Measurements from ENCODE around the gene NUDT22.

The NUDT22 gene

DNA sequence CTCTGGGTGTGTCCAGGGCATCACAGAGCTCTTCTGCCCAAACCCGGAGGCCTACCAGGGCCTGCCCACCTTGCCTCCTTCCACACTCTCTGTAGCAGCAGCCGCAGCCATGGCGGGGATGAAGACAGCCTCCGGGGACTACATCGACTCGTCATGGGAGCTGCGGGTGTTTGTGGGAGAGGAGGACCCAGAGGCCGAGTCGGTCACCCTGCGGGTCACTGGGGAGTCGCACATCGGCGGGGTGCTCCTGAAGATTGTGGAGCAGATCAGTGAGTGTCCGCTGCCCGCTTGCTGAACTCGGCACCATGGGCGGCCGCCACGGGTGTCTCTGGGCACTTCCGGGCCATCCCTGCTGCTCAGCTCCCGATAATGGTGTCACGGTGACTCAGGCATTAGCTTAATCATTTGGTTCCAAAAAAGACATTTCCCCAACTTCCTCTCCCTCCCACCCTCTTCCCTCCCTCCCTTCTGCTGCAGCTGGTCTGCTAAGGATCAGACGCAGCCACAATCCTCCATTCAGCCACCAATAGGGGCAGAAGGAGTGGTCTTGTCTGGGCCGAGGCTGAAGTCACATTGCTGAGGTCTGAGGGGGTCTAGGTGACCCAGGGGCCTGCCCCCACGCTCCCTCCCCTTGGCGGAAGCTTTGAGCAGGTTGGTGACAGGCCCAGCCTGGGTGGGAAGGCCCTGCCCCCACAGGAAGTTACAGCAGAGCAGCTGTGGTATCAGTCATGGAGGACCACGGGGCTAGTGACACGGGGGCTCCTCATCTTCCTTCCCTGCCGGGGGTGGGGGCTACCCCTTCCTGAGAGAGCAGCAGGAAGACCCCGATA is 18.6 kb upstream of the NUDT22 start:
- peak; percentile 90 for DNase-seq (ENCODE audit: low spot score)

DNA sequence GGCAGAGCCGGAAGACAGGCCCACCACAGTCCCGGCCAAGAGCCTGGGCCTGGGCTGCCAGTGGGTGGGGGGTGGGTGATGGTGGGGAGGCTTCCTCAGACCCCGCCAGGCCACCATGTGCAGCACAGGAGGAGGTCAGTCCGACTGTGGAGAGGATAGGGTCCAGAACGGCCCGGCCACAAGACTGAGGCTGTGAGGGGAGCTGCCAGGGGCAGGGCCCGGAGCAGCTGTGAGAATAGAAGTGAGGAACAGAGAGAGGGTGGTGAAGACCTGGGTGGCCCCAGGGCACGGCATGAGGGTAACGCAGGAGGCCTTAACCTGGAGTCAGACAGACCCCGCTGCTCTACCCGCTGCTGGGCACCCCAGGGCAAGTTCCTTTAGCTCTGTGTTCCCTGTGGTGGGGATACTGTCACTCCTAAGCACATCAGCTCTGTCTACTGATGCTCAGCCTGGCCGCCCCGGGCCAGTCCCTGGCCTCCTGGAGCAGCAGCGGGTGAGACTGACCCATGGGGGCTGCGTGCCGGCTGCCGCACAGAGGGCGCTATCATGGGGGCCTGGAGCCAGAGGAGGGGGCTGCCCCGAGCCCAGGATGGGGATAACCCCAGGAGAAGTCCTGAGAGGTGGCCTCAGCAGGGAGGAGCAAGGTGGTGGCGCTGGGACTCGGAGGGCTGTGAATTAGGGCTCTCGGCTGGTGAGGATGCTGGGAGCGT is 17.8 kb upstream of the NUDT22 start:
- DNase-seq (ENCODE audit: low spot score) = no peak

GRCh38 chr11:64208796-64209562 is 17.1 kb upstream of the NUDT22 start:
- DNase-seq (ENCODE audit: low spot score) = no peak

- no peak for DNase-seq (ENCODE audit: low spot score)
Measured at GRCh38 chr11:64209563-64209843, 16.6 kb upstream of the NUDT22 start.

GRCh38 chr11:64210301-64211020 is 15.6 kb upstream of the NUDT22 start:
- no peak for DNase-seq (ENCODE audit: low spot score)

- no peak for DNase-seq (ENCODE audit: low spot score)
Measured at GRCh38 chr11:64211181-64211872, 14.7 kb upstream of the NUDT22 start.

DNA sequence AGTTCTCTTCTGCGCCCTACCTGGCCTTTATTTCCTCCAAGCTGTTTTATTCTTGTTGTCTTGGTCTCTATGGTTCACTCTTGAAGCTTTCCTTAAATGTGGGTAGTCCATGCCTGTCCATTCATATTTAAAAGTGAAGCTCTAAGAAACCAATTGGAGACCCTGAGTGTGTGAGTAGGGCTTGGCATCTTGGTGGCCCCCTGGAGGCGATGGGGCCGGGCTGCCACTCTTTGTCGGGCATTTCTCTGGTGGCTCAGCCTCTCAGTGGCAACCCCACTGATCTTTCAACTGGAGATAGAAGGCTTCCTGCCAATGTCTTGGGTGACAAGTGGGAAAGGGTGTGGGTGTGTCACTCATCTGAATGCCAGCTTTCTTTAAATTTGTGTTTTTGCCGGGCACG is 9.2 kb upstream of the NUDT22 start:
- DNase-seq (ENCODE audit: low spot score) = no peak

GRCh38 chr11:64218628-64219353 is 7.3 kb upstream of the NUDT22 start:
- DNase-seq (ENCODE audit: low spot score) = no peak

GRCh38 chr11:64219354-64219684 is 6.8 kb upstream of the NUDT22 start:
- no peak for DNase-seq (ENCODE audit: low spot score)

- no peak for DNase-seq (ENCODE audit: low spot score)
Measured at GRCh38 chr11:64219755-64220154, 6.3 kb upstream of the NUDT22 start.

DNA sequence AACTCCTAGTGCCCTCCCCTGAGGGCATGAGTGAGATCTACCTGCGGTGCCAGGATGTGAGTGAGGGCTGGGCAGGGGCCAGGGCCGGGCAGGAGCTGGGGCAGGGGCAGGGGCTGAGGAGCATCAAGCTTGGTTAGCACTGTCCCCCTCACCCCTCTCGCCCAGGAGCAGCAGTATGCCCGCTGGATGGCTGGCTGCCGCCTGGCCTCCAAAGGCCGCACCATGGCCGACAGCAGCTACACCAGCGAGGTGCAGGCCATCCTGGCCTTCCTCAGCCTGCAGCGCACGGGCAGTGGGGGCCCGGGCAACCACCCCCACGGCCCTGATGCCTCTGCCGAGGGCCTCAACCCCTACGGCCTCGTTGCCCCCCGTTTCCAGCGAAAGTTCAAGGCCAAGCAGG is 5.8 kb upstream of the NUDT22 start:
- no peak for DNase-seq (ENCODE audit: low spot score)

- DNase-seq (ENCODE audit: low spot score) = no peak
Measured at GRCh38 chr11:64220798-64221197, 5.3 kb upstream of the NUDT22 start.

- no peak for DNase-seq (ENCODE audit: low spot score)
Measured at GRCh38 chr11:64222651-64223000, 3.4 kb upstream of the NUDT22 start.

DNA sequence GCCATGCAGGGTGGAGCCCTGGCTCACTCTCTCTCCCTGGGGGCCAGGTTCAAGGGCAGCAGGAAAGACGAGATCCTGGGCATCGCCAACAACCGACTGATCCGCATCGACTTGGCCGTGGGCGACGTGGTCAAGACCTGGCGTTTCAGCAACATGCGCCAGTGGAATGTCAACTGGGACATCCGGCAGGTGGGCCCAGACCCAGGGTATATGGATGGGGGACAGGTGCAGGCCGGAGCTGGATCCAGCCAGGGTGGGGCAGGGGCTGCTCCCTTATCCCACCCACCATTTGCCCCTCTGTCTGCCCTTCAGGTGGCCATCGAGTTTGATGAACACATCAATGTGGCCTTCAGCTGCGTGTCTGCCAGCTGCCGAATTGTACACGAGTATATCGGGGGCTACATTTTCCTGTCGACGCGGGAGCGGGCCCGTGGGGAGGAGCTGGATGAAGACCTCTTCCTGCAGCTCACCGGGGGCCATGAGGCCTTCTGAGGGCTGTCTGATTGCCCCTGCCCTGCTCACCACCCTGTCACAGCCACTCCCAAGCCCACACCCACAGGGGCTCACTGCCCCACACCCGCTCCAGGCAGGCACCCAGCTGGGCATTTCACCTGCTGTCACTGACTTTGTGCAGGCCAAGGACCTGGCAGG is 2.9 kb upstream of the NUDT22 start:
- DNase-seq (ENCODE audit: low spot score) = no peak

DNA sequence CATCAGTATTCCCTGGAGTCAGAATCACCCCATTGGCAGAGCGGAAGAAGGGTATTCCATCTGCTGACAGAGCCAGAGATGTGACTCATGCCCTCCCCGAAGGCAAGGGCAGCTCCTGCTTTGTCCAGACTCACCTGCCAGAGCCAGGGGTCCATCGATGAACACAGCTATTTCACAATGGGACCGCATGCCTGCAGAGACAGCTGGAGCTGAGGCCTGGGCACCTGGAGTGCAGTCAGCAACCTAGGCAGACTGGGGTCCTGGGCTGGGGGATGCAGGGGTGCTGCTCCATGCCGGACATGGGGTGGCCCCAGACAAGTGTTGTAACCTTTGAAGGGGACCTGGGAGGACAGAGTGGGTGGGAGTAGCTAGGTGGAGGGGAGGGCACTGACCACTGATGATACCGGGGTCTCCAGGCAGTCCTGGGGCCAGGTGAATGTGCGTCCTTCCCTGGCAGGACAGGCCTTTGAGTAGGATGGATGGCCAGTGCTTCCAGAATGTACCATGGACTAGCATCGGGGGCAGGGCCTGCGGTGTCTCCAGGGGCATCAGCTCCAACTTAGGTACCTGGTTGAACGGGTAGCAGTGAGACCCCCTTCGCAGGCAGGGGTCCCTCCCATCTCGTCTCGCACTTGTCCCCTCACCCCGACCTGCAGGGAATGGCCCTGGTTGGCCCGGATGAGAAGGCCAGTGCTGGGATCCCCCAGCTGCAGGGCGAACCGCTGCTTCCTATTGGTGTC is 1.8 kb upstream of the NUDT22 start:
- DNase-seq (ENCODE audit: low spot score) = no peak

DNA sequence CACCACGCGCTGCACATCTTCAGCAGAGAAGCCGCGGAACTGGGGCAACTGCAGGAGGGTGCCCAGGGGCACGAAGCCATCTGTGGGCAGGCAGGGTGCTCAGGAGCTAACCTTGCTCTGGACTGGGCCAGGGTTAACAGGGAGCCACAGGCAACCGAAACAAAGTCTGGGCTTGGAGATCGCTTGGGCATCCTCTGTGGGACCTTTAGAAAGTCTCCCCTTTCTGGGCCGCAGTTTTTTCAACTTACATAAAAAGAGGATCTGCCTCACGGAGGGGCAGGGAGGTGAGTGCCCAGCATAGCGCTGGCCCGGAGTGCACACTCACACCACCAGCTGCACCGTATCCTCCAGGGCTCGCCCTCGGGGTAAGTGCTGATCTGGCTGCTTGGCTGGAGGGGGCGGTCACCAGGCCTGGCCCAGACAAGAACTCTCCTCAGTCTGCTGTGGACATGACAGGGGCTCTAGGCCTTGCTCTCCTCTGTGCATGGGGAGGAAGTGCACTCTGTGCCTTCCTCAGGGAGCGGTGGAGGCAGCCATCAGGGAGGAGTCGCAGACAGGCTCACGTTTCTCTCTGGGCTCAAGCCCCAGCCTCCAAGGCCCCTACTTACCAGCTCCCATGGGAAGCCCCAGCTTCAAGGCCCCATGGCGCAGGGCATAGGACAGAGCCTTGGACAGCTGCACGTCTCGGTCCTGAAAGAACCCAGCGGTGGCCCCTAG is 1.0 kb upstream of the NUDT22 start:
- DNase-seq (ENCODE audit: low spot score) = no peak

- peak; percentile 58 for DNase-seq (ENCODE audit: low spot score)
Measured at GRCh38 chr11:64226507-64227051, 505 bp downstream of the NUDT22 start.

DNA sequence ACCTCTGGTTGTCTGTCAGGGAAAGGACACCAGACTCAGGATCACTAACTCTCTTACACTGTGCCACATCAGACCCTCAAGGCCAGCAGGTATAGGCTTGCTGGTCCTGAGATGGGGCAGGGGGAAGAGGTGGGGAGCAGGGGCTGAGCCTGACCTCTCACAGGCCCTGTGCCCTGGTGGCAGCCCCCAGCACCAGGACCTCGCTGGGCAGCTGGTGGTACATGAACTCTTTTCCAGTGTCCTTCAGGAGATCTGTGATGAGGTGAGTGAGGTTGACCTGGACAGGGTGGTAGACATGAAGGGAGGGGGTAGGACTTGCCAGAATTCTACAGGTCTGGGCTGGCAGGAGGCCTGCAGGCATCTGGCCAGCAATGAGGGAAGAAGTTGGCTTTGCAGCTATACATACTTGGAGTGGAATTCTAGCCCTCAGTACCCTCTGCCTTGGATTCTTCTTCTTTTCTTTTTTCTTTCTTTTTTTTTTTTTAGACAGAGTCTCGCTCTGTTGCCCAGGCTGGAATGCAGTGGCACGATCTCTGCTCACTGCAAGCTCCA is 1.4 kb downstream of the NUDT22 start:
- DNase-seq (ENCODE audit: low spot score) = no peak

Data from hematopoietic multipotent progenitor cell treated with erythropoietin and hydrocortisone succinate and interleukin-3 and kit ligand, for 17 days (in vitro differentiated cells).